ENCODE data around the gene MYLK.

Gene MYLK

DNA sequence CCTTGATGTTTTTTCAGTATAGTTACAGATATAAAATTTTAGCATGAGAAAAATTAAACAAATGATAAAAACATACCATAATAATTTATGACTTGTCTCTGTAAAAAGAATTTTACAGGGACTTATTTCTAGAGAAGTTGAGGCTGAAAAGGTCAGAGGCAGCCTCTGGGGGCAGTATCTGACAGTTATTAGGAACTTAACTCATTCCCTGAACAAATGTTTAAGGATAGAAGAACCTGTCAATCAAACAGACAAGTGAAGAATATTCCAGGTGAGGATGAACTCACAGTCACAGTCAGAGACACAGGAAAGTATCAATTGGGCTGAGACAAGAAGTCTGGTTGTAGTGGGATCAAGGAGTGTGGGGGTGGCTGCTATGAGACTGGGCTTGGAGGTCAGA, 7.3 kb downstream of the MYLK start:
- H3K4me3 ChIP-seq (ENCODE audit: low read depth, low read length), result no peak overlapping the region

DNA sequence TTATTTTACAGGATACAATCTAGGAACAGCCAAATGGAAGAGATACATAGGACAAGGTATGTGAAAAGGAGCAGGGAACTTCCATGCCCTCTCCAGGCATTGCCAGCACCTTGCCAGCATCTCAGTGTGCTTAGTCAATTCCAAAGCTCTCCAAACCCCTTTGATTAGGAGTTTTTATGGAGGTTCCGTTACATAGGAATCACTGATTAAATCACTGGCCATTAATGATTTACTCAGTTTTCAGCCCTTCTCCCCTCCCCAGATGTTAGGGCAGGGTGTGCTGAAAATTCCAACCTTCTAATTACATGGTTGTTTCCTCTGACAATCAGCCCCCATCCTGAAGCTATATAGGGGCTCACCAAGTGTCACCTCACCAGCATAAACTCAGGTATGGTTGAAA, 11.5 kb downstream of the MYLK start:
- H3K4me3 ChIP-seq (ENCODE audit: low read depth, low read length), result no peak overlapping the region

- no peak overlapping the region for H3K4me3 ChIP-seq (ENCODE audit: low read depth, low read length)
Observed at GRCh38 chr3:123871946-123872345, 12.2 kb downstream of the MYLK start.

DNA sequence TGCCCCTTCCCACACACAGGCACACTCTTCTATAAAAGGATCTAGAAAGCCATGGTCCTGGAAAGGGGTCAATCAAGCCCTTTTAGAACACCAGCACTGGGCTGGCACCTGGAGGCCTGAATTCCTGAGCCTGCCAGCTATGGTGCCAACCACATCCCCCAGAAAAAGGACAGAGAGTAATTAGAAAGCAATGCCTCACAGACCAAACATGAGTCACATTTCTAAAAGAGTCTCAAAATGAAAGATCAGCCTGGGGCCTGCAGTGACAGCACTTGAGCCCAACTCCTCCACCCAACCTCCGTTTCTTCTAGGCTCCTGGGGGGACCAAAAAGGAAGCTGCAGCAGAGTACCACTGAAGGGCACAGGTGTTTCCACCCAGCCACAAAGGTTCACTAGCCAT, 14.1 kb downstream of the MYLK start:
- no peak overlapping the region for H3K4me3 ChIP-seq (ENCODE audit: low read depth, low read length)

GRCh38 chr3:123869165-123869564, 15.0 kb downstream of the MYLK start:
- no peak overlapping the region for H3K4me3 ChIP-seq (ENCODE audit: low read depth, low read length)

- H3K4me3 ChIP-seq (ENCODE audit: low read depth, low read length), result no peak overlapping the region
Observed at GRCh38 chr3:123864706-123865105, 19.4 kb downstream of the MYLK start.

DNA sequence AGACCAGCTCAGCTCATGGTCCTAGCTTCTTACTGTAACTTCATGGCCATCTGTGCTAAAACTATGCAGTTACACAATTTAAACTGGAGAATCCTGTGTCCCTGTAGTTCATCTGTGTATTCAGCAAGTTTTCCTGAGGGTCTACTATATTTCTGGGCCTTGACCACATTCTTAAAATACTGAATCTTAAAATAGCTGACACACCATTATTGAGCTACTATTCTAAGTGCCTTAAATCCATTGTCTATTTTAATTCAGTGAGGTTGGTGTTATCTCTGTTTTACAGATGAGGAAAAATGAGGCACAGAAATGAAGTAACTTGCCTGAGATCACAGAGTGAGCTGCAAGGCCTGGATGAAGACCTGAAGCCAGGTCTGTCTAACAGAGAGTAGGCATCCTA, 22.0 kb downstream of the MYLK start:
- H3K4me3 ChIP-seq (ENCODE audit: low read depth, low read length), result no peak overlapping the region

DNA sequence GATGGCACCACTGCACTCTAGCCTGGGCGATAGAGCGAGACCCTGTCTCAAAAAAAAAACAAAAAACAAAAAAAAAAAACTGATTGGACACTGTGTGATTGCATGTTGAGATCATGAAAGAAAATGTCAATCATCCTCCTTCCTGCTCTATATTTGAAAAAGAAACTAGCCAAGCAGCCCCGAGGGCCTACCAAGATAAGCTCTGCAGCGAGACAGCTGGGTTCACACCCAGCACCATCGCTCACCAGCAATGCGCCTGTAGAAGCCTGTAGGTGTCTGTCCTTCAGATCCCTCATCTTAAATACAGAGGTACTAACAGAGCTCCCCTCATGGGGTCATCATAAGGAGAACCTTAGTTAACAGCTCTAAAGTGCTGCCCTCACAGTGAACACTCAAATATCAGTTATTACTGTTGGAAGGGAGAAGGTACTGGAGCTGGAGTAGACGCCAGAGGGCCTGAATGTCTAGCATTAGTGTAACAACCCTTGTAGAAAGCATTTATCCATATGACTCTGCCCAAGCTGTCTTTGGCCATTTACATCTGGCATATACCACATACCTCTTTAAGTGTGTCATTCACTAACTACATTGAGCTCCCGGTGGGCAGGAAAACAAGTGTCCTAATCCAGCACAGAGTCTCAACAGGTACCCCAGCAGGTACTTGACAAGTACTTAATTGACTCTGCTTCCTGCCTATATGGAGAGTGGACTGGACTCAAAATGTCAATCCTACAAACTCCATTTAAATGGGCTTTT, 22.9 kb downstream of the MYLK start:
- no peak overlapping the region for H3K4me3 ChIP-seq (ENCODE audit: low read depth, low read length)

DNA sequence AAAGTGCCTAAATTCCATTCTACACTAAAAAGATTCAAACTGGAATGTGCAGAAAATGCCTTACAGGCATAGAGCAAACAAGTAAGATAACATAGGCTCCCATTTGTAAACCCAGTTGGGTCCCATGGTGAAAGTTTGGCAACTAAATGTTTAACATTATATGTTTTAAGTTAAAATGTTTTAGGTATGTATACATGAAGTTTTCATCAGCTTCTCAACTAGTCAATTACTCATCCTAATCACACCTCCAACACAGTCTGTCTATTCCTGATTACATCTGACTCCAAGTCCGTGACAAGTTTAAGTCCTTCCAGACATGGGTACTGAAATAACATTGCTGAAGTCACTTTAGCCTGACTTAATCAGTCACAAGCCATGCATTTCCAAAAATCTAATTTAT, 25.0 kb downstream of the MYLK start:
- no peak overlapping the region for H3K4me3 ChIP-seq (ENCODE audit: low read depth, low read length)

DNA sequence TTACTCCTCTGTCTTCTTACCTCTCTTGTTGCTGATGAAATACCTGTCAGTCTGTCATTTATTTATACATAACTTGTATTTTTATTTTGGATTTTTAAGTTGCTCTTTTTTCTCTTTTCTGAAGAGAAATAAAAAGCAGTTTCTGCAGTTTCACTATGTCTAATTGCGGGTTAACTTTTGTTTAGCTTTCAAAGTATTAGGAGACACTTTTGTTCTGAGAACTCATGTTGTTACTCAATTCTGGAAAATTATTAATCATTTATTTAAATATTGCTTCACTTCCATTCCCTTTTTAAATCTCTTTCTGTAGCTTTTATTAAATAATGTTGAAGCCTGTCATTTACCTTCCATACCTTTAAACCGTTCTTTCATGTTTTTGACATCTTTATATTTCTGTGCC, 29.2 kb downstream of the MYLK start:
- no peak overlapping the region for H3K4me3 ChIP-seq (ENCODE audit: low read depth, low read length)

GRCh38 chr3:123853686-123854372, 30.3 kb downstream of the MYLK start:
- no peak overlapping the region for H3K4me3 ChIP-seq (ENCODE audit: low read depth, low read length)

- no peak overlapping the region for H3K4me3 ChIP-seq (ENCODE audit: low read depth, low read length)
Observed at GRCh38 chr3:123847209-123847608, 36.9 kb downstream of the MYLK start.

DNA sequence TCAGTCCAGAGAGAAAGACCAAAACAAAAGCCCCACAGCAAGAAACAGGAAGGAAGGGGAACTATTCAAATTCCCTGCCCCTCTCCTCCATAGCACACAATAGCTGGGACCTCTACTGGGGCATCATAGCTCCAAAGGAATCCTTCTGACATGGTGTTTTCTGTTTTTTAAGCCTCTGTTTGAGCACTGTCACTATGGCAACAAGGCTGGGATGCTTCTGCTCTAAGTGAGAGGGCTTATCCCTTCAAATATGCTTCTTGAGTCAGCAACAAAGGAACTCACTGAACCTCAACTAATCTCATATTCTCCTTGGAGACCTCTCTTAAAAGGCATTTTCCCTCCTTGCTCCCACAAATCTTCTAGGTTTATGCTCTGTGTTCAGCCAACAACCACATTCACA, 40.5 kb downstream of the MYLK start:
- H3K4me3 ChIP-seq (ENCODE audit: low read depth, low read length), result no peak overlapping the region

- H3K4me3 ChIP-seq (ENCODE audit: low read depth, low read length), result no peak overlapping the region
Observed at GRCh38 chr3:123842711-123843110, 41.4 kb downstream of the MYLK start.

GRCh38 chr3:123841476-123842238, 42.5 kb downstream of the MYLK start:
- H3K4me3 ChIP-seq (ENCODE audit: low read depth, low read length), result no peak overlapping the region

DNA sequence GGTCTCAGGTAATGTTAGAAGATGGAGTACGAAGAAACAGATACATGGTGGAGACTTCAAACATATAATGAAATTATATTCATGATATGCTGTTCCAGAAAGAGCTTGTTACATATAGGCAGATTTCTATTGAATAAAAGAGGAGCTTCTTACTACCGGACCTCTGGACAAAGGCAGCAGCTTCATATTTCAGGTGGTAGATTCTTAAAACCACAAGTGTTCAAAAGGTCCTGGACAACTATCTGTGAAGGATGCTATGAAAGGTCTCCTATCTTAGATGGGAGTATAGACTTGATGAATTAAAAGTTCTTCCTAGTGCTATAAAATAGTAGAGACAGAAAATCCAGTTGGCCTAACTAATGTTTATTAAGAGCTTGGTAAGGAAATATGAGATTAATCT, 43.2 kb downstream of the MYLK start:
- H3K4me3 ChIP-seq (ENCODE audit: low read depth, low read length), result no peak overlapping the region

DNA sequence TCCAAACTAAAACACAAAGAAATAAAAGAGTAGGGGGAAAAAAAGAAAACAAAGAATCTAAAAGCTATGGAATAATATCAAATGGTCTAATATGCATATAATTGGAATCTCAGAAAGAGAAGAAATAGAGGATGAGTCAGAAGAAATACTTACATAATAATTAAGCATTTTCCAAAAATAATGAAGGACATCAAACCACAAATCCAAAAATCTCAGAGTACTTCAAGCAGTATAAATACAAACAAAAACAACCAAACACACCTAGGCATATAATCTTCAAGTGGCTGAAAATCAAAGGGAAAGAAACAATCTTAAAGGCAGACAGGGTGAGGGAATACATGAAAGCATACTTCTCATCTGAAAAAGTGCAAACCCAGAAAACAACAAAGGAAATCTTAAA, 46.3 kb downstream of the MYLK start:
- no peak overlapping the region for H3K4me3 ChIP-seq (ENCODE audit: low read depth, low read length)

GRCh38 chr3:123834631-123835030, 49.5 kb downstream of the MYLK start:
- H3K4me3 ChIP-seq (ENCODE audit: low read depth, low read length), result no peak overlapping the region

DNA sequence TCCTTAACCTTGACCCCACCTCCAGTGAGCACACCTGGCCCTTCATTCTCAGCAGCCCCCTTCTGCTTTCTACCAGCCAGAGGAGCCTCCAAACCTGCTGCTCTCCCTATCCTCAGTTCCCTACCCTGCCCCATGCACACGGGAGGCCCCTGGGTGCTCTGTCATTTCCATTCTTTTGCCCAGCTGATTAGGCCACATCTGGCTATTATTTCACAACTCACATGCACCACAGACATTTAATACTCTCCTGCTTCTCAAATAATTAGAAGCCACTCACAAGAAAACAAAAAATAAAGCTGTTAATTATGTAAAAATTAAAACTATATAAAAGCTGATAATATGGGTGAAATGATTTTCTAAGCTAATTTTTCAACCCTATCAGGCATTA, 50.7 kb downstream of the MYLK start:
- no peak overlapping the region for H3K4me3 ChIP-seq (ENCODE audit: low read depth, low read length)

DNA sequence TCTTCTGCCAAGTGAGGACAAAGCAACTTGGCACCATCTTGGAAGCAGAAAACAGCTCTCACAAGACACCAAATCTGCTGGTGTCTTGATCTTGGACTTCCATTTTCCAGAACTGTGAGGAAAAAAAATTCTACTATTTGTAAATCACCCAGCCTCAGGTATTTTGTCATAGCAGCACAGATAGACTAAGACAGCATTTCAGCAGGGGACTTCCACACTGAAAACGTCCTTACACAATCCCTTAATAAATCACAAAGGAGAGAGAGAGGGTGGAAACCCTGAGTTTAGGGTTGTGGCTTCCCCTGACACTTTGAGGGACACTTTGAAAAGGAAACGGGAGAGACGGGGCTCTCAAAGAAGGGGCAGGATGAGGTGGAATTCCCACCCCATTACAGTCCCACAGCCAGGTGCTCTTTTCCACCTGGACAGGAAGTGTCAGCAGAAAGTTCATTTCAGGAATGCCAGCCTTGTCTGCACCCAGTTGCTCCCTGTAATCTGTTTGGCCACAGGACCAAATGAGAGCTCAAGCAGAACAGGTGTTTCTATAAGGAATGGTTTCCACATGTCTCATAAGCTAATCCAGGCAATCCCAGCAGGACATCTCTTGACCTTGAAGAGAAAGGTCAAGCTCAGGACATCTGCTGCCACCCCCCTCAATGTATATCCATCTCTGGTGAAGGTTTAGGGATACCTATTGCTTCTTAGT, 51.3 kb downstream of the MYLK start:
- H3K4me3 ChIP-seq (ENCODE audit: low read depth, low read length), result no peak overlapping the region

- H3K4me3 ChIP-seq (ENCODE audit: low read depth, low read length), result no peak overlapping the region
Observed at GRCh38 chr3:123831420-123831819, 52.7 kb downstream of the MYLK start.

All from iPS-11a (cell line).